K562 (cell line): ENCODE results near the gene YPEL5. TPM values are rescaled to one million over a fixed set of nuclear protein-coding genes. Genes with fewer than 3 reads are reported as not detected.

Experiments
- ATAC-seq: fragments of 200-7000 bp; cut with Tn5 transposase; 3 replicates; pipeline ENCODE4 v1.9.1; 2020; ENCODE audit warnings: moderate library complexity
- BruUV-seq: library from RNA; stranded (reverse); fragments of 400-500 nt; replicated peaks from 2 replicates; lab custom pipeline; 2021; lab: Mats Ljungman, UMichigan
- CTCF ChIA-PET: fragments of 300-600 bp; formaldehyde crosslinking; extraction: SDS; loops from one replicate; lab custom pipeline; 2021; ENCODE audit warnings: low intra/inter-chr PET ratio; lab: Yijun Ruan, JAX
- POLR2A ChIA-PET: fragments of 300-600, 350-650 bp; sonication (Branson Sonifier 250); formaldehyde crosslinking; extraction: SDS; loops from one replicate; lab custom pipeline; 2021; ENCODE audit warnings: antibody characterized with exemption, inconsistent platforms; lab: Yijun Ruan, JAX
- DNase-seq, 4 experiments: peaks; one replicate each; pipeline versions ENCODE4 v3.0.0 to v3.0.0-alpha.2; 2011 to 2018; ENCODE audit warnings: low spot score in 3 of 4, mixed read lengths in 3 of 4; ENCODE audit errors: extremely low read depth in 1 of 4
- FAIRE-seq: peaks from 2 replicates; lab custom pipeline; 2011; peaks lifted over from hg19 to GRCh38; lab: Jason Lieb, UNC
- H2AFZ ChIP-seq: 2 replicates; pipeline ENCODE4 v1.6.0; 2011; ENCODE audit warnings: low read depth, low read length, control low read depth, inconsistent platforms
- H3K27ac ChIP-seq: fragments of 200-600 bp; 3 replicates; pipeline ENCODE4 v1.8.0; 2011; ENCODE audit warnings: low read depth, mild to moderate bottlenecking, control low read depth, inconsistent platforms, low read length, moderate library complexity, mixed read lengths; ENCODE audit errors: extremely low read depth
- H3K27me3 ChIP-seq, 2 experiments: fragments of 300-600 bp in 1 of 2; 2 replicates in 1 of 2; 3 replicates in 1 of 2; pipeline versions ENCODE4 v1.6.0 to v1.8.0; 2011; ENCODE audit warnings: inconsistent platforms in 2 of 2, low read length in 2 of 2, mild to moderate bottlenecking in 1 of 2, mixed read lengths in 1 of 2, moderate library complexity in 1 of 2; ENCODE audit not compliant: control insufficient read depth in 2 of 2, insufficient read depth in 2 of 2
- H3K36me3 ChIP-seq: fragments of 300-600 bp; 3 replicates; pipeline ENCODE4 v1.8.0; 2011; ENCODE audit warnings: mild to moderate bottlenecking, low read length, inconsistent platforms; ENCODE audit not compliant: control insufficient read depth, insufficient read depth
- H3K4me1 ChIP-seq, 2 experiments: fragments of 200-600 bp in 1 of 2; replicated peaks in 1 of 2; 2 replicates in 1 of 2; 3 replicates in 1 of 2; pipeline versions ENCODE4 v1.5.1 to v1.8.0; 2011; ENCODE audit warnings: inconsistent platforms in 2 of 2, low read length in 2 of 2, mild to moderate bottlenecking in 1 of 2, mixed read lengths in 1 of 2, moderate library complexity in 1 of 2; ENCODE audit not compliant: control insufficient read depth in 2 of 2, insufficient read depth in 2 of 2
- H3K4me2 ChIP-seq: 2 replicates; pipeline ENCODE4 v1.6.1; 2011; ENCODE audit warnings: low read length, control low read depth, inconsistent platforms, mixed read lengths; ENCODE audit not compliant: insufficient read depth
- H3K4me3 ChIP-seq: fragments of 200-600 bp; sonication (generic), shearing (Covaris generic); 2 replicates; pipeline ENCODE4 v1.5.1; 2016; ENCODE audit warnings: control low read depth, inconsistent platforms
- H3K79me2 ChIP-seq: fragments of 200-600 bp; 3 replicates; pipeline ENCODE4 v1.8.0; 2011; ENCODE audit warnings: low read length, inconsistent platforms; ENCODE audit not compliant: control insufficient read depth, insufficient read depth
- H3K9ac ChIP-seq, 2 experiments: 2 replicates each; pipeline versions ENCODE4 v1.6.0 to v1.6.1; 2011; ENCODE audit warnings: low read depth in 2 of 2, low read length in 2 of 2, control low read depth in 1 of 2, inconsistent platforms in 1 of 2, mild to moderate bottlenecking in 1 of 2, mixed read lengths in 1 of 2; ENCODE audit not compliant: insufficient read depth in 1 of 2
- H3K9me1 ChIP-seq: one replicate; pipeline ENCODE4 v1.6.0; 2011; ENCODE audit warnings: inconsistent platforms, mild to moderate bottlenecking, low read length, moderate library complexity; ENCODE audit not compliant: control insufficient read depth, insufficient read depth
- H3K9me3 ChIP-seq: replicated peaks from 2 replicates; pipeline ENCODE4 v1.5.1; 2011; ENCODE audit warnings: low read depth, low read length, inconsistent platforms; ENCODE audit not compliant: control insufficient read depth, insufficient read depth
- H4K20me1 ChIP-seq: replicated peaks from 2 replicates; pipeline ENCODE4 v1.6.1; 2011; ENCODE audit warnings: low read length, inconsistent platforms, mixed read lengths; ENCODE audit not compliant: control insufficient read depth, insufficient read depth
- RBM34 ChIP-seq: fragments of 200-400 bp; formaldehyde crosslinking; IDR thresholded peaks from 2 replicates; pipeline ENCODE4 v1.6.1; 2018; ENCODE audit warnings: low read length, borderline replicate concordance; ENCODE audit not compliant: insufficient read depth
- STAT5A ChIP-seq: IDR thresholded peaks from 2 replicates; pipeline ENCODE4 v1.6.1; 2012; ENCODE audit warnings: low read length, inconsistent platforms, borderline replicate concordance
- ZNF143 ChIP-seq: sonication (generic); formaldehyde crosslinking; IDR thresholded peaks from 2 replicates; pipeline ENCODE4 v1.9.0; 2022; ENCODE audit warnings: mild to moderate bottlenecking, missing genetic modification reagents
- WGBS: fragments of 100-300 bp; shearing (Covaris generic); methylation state at CpG from one replicate; pipeline ENCODE4 v1.1.6; 2016; ENCODE audit warnings: low coverage, mixed read lengths; ENCODE audit not compliant: insufficient coverage; ENCODE audit errors: missing lambda C conversion rate; 5-methylcytosine and 5-hydroxymethylcytosine counted together
- in situ Hi-C: fragments of 300-500 bp; cut with MboI; formaldehyde crosslinking; loops from 4 replicates; pipeline ENCODE4 v1.15.0; 2018; ENCODE audit warnings: inconsistent platforms, mixed read lengths
- intact Hi-C: fragments of 100-400 bp; cut with micrococcal nuclease; formaldehyde crosslinking; loops from 2 replicates; pipeline ENCODE4 v1.14.2; 2022
- polyA plus RNA-seq, 8 experiments: library from polyadenylated mRNA; depleted of rRNA in 4 of 8; stranded (reverse) in 5 of 8; unstranded in 3 of 8; fragments of >200 nt; fragmentation: Nextera tagmentation in 2 of 8; fragmentation: Illumina TruSeq in 1 of 8; extraction: Ambion mirVana in 2 of 8; extraction: Trizol in 1 of 8; gene quantifications; 2 replicates each; pipeline versions ENCODE4 v1.2.1 to v1.2.3, GENCODE V29; 2011 to 2014; ENCODE audit warnings: inconsistent platforms in 1 of 8, missing spikeins in 1 of 8
- total RNA-seq, 7 experiments: library from RNA; depleted of rRNA in 6 of 7; stranded (reverse); fragments of >200 nt in 6 of 7; fragmentation: Illumina TruSeq in 2 of 7; extraction: Trizol in 2 of 7; gene quantifications; 2 replicates each; pipeline versions ENCODE4 v1.2.1 to v1.2.3, GENCODE V29; 2011 to 2021; ENCODE audit warnings: low replicate concordance in 1 of 7
- TF ChIP-seq, protein P1 (sequence below): fragments of 450-650 bp; formaldehyde crosslinking; IDR thresholded peaks from 2 replicates; pipeline ENCODE4 v1.4.0; 2020; ENCODE audit warnings: mild to moderate bottlenecking, mixed read lengths

Gene YPEL5
- total and polyA plus RNA-seq, 9 of the 15 experiments (the other 6 are each of a cell fraction or from before 2014, with no cell fraction given): 5.4 to 34.4 (median 12.3) TPM

DNA sequence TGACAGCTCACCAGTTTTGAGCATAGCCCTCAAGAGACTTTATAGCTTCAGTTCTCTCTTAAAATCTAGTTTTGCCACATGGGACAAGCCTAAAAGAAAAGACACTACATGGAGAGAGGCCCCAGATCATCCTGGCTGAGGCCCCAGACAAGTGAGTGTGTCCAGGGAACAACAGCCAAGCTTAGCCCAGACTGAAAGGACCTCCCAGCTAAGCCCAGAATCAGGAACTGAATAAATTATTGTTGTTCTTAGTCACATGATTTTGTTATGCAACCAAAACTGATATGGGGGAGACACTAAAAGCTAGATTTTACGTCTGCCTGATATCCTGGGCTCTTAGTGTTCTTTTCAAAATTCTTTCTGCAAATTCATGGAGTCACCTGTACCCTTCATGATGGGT lies 55.2 kb downstream of the YPEL5 start:
- H3K27ac ChIP-seq: no peak overlapping the region
- peaks cover 3 to 5% of the 10 kb centered on the region in 2 experiments; a peak in 3 of 5 replicates for H3K4me1 ChIP-seq
- H3K9me3 ChIP-seq: no peaks in the 10 kb centered on the region
- CTCF ChIA-PET: no interaction called here
- in situ Hi-C loops: no loop called here
- H3K9ac ChIP-seq: no peak overlapping the region
- H4K20me1 ChIP-seq: no peaks in the 10 kb centered on the region
- no peaks in the 10 kb centered on the region for H3K27me3 ChIP-seq
- H3K4me2 ChIP-seq: no peak overlapping the region
- DNase-seq (no peak), FAIRE-seq (no peak), ATAC-seq (no peak)
- H3K36me3 ChIP-seq: no peaks in the 10 kb centered on the region
- TF ChIP-seq, protein P1, sequence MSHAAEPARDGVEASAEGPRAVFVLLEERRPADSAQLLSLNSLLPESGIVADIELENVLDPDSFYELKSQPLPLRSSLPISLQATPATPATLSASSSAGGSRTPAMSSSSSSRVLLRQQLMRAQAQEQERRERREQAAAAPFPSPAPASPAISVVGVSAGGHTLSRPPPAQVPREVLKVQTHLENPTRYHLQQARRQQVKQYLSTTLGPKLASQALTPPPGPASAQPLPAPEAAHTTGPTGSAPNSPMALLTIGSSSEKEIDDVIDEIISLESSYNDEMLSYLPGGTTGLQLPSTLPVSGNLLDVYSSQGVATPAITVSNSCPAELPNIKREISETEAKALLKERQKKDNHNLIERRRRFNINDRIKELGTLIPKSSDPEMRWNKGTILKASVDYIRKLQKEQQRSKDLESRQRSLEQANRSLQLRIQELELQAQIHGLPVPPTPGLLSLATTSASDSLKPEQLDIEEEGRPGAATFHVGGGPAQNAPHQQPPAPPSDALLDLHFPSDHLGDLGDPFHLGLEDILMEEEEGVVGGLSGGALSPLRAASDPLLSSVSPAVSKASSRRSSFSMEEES: peak; percentile 63
- no peak for TF ChIP-seq RBM34
- intact Hi-C loops: no loop called here
- peak overlapping the region; percentile 64 for H2AFZ ChIP-seq
- no peaks in the 10 kb centered on the region for H3K9me1 ChIP-seq
- H3K79me2 ChIP-seq: no peaks in the 10 kb centered on the region
- no peak overlapping the region for H3K4me3 ChIP-seq
- BruUV-seq: no TSS peak
- WGBS: 33% methylated on average over 1 of the region's 1 CpG
- POLR2A ChIA-PET: interaction anchor here (0.6 kb wide), 3 partner anchors 9 to 1877 kb away, joined by 3 read pairs; no protein-coding TSS in a partner anchor

DNA sequence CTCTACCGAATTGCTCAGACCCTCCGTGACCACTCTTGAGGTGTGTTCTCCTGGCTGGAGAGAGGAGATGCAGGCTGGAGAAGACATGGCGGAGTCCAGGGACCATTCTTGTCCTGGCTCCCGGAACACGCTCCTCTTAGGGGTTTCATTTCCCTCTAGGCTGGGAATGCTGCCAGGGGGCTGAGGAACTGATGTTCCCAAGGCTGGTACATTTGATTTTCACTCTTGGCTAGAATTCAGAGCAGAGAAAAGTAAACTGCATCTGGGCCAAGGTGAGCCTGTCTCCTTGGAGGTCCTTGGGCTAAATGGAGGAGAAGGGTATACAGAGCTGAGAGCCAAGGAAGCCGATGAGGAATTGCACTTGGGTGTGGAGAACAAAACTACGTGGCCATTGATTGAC lies 56.3 kb downstream of the YPEL5 start:
- H3K36me3 ChIP-seq: no peaks in the 10 kb centered on the region
- no peak overlapping the region for H3K4me3 ChIP-seq
- H3K9me1 ChIP-seq: no peaks in the 10 kb centered on the region
- ChIA-PET POLR2A (interaction anchor here (1.1 to 1.2 kb wide), 2 partner anchors 11 to 274 kb away, joined by 5 read pairs; no protein-coding TSS in a partner anchor), CTCF (no interaction called here)
- in situ Hi-C loops (no loop called here), intact Hi-C loops (no loop called here)
- no peaks in the 10 kb centered on the region for H3K9me3 ChIP-seq
- H3K27me3 ChIP-seq: no peaks in the 10 kb centered on the region
- no peaks in the 10 kb centered on the region for H4K20me1 ChIP-seq
- TF ChIP-seq ZNF143 (CRISPR knock-in tag) (no peak), STAT5A (no peak)
- no TSS peak for BruUV-seq
- peaks cover 0 to 2% of the 10 kb centered on the region in 2 experiments; a peak in 2 of 5 replicates for H3K4me1 ChIP-seq
- H3K79me2 ChIP-seq: no peaks in the 10 kb centered on the region
- ATAC-seq (no peak), FAIRE-seq (no peak), DNase-seq (no peak)
- no peak overlapping the region for H3K4me2 ChIP-seq
- 53% methylated on average over 7 of the region's 7 CpGs for WGBS
- no peak overlapping the region for H3K27ac ChIP-seq
- H3K9ac ChIP-seq: no peak overlapping the region
- H2AFZ ChIP-seq: no peak overlapping the region
